ENCODE results near the gene INTS2.

DNA sequence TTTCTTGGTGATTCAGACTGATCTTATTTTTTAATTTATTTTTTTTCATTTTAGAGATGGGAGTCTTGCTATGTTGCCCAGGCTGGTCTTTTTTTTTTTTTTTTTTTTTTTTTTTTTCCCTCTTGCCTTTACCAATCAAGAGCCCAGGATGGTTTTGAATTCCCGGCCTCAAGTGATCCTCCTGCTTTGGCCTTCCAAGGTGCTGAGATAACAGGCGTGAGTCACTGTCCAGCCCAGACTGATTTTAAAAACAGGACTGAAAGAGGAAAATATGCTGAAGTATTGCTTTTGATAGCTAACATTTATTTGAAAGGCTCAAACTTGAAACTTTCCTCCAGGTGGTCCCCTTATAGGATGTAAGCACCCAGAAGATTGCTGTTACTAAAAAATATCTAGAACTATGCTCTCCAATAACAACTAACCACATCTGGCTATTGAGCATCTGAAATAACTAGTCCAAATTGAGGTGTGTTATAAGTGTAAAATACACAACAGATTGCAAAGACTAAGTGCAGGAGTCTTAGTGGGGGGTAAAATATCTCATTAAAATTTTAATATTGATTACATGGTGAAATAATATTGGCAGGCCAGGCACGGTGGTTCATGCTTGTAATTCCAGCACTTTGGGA lies 48.7 kb downstream of the INTS2 start:
- TF ChIP-seq CTCF (IDR thresholded peaks at IDR 0.05; ENCODE audit: insufficient read depth, low read length) (no peak), POLR2AphosphoS5 (IDR thresholded peaks at IDR 0.05; ENCODE audit: low read depth) (no peak)
